Activated CD8-positive, alpha-beta T cell treated with anti-CD3 and anti-CD28 coated beads for 36 hours (primary cell): ENCODE results near the gene KRT34. TPM values are rescaled to one million over a fixed set of nuclear protein-coding genes. Genes with fewer than 3 reads are reported as not detected.

Experiments
- ATAC-seq: fragments of 200-7000 bp; cut with Tn5 transposase; one replicate; pipeline ENCODE4 v1.10.0; 2021; ENCODE audit warnings: mild to moderate bottlenecking, moderate library complexity
- CTCF ChIA-PET: fragments of 350-600 bp; sonication (Branson Sonifier 250); formaldehyde crosslinking; loops from one replicate; lab custom pipeline; 2021; ENCODE audit warnings: antibody characterized with exemption; lab: Charles Lee
- POLR2A ChIA-PET: fragments of 350-600 bp; sonication (Branson Sonifier 250); formaldehyde crosslinking; loops from one replicate; lab custom pipeline; 2021; ENCODE audit warnings: antibody characterized with exemption; lab: Charles Lee
- DNase-seq: peaks from one replicate; pipeline ENCODE4 v3.0.0-alpha.2; 2020
- H3K27ac Mint-ChIP-seq: one replicate; pipeline ENCODE4 v1.8.0; 2021; ENCODE audit warnings: mild to moderate bottlenecking, mixed read lengths
- H3K27me3 Mint-ChIP-seq: one replicate; pipeline ENCODE4 v1.8.0; 2021; ENCODE audit warnings: mixed read lengths
- H3K36me3 Mint-ChIP-seq: one replicate; pipeline ENCODE4 v1.8.0; 2021; ENCODE audit warnings: low read depth, mixed read lengths
- H3K4me1 Mint-ChIP-seq: one replicate; pipeline ENCODE4 v1.8.0; 2021; ENCODE audit warnings: low read depth, mixed read lengths
- H3K4me3 Mint-ChIP-seq: one replicate; pipeline ENCODE4 v1.8.0; 2021; ENCODE audit warnings: mild to moderate bottlenecking, moderate library complexity, mixed read lengths
- H3K9me3 Mint-ChIP-seq: one replicate; pipeline ENCODE4 v1.8.0; 2021; ENCODE audit warnings: mixed read lengths
- CTCF ChIP-seq: fragments of 200-600 bp; IDR thresholded peaks from one replicate; pipeline ENCODE4 v1.8.0; 2022; ENCODE audit warnings: antibody characterized with exemption, mild to moderate bottlenecking
- intact Hi-C: fragments of 100-400 bp; cut with micrococcal nuclease; formaldehyde crosslinking; loops from one replicate; pipeline ENCODE4 v1.10.0; 2022
- total RNA-seq, 2 experiments: library from RNA; stranded (reverse); gene quantifications; one replicate each; pipeline ENCODE4 v1.2.3, GENCODE V29; 2021

KRT34 gene
- total RNA-seq, 2 experiments from 2014 or later = not detected

- no peaks in the 10 kb centered on the region for H3K27me3 Mint-ChIP-seq
- DNase-seq (no peak), ATAC-seq (no peak)
- CTCF ChIA-PET = no interaction called here
- H3K9me3 Mint-ChIP-seq = no peaks in the 10 kb centered on the region
- no peak for TF ChIP-seq CTCF
- no peak overlapping the region for H3K27ac Mint-ChIP-seq
- POLR2A ChIA-PET = no interaction called here
- intact Hi-C loops = no loop called here
- H3K4me1 Mint-ChIP-seq = peaks cover 4% of the 10 kb centered on the region
- no peaks in the 10 kb centered on the region for H3K36me3 Mint-ChIP-seq
- H3K4me3 Mint-ChIP-seq = no peak overlapping the region
Measured at GRCh38 chr17:41421617-41422016, 39.5 kb upstream of the KRT34 start.

- ChIA-PET POLR2A (no interaction called here), CTCF (no interaction called here)
- no peaks in the 10 kb centered on the region for H3K27me3 Mint-ChIP-seq
Measured at GRCh38 chr17:41421116-41421515, 39.0 kb upstream of the KRT34 start.

GRCh38 chr17:41420134-41420533 lies 38.0 kb upstream of the KRT34 start:
- TF ChIP-seq CTCF = no peak
- Mint-ChIP-seq H3K27ac (no peak overlapping the region), H3K9me3 (no peaks in the 10 kb centered on the region), H3K36me3 (no peaks in the 10 kb centered on the region), H3K4me3 (no peak overlapping the region), H3K4me1 (peaks cover 4% of the 10 kb centered on the region), H3K27me3 (no peaks in the 10 kb centered on the region)
- intact Hi-C loops = no loop called here
- DNase-seq = no peak
- ATAC-seq = no peak
- ChIA-PET CTCF (no interaction called here), POLR2A (interaction anchor here (0.7 kb wide), 1 partner anchor 52 kb away, joined by 4 read pairs; no protein-coding TSS in a partner anchor)

More at GRCh38 chr17:41421116-41421515, 39.0 kb upstream of the KRT34 start:
- H3K4me1 Mint-ChIP-seq = peaks cover 4% of the 10 kb centered on the region
- no peak overlapping the region for H3K27ac Mint-ChIP-seq
- intact Hi-C loops = no loop called here
- H3K9me3 Mint-ChIP-seq = no peaks in the 10 kb centered on the region
- DNase-seq (no peak), ATAC-seq (no peak)
- no peaks in the 10 kb centered on the region for H3K36me3 Mint-ChIP-seq
- no peak overlapping the region for H3K4me3 Mint-ChIP-seq
- no peak for TF ChIP-seq CTCF

- no peak for TF ChIP-seq CTCF
- H3K27ac Mint-ChIP-seq = no peak overlapping the region
- ATAC-seq (no peak), DNase-seq (no peak)
- no peaks in the 10 kb centered on the region for H3K27me3 Mint-ChIP-seq
- H3K4me1 Mint-ChIP-seq = peaks cover 4% of the 10 kb centered on the region
- H3K36me3 Mint-ChIP-seq = no peaks in the 10 kb centered on the region
- no peaks in the 10 kb centered on the region for H3K9me3 Mint-ChIP-seq
- CTCF ChIA-PET = no interaction called here
- intact Hi-C loops = no loop called here
- no peak overlapping the region for H3K4me3 Mint-ChIP-seq
- POLR2A ChIA-PET = no interaction called here
Measured at GRCh38 chr17:41419716-41420115, 37.6 kb upstream of the KRT34 start.

- DNase-seq (no peak), ATAC-seq (no peak)
- H3K27ac Mint-ChIP-seq = no peak overlapping the region
- no peaks in the 10 kb centered on the region for H3K9me3 Mint-ChIP-seq
- POLR2A ChIA-PET = no interaction called here
- intact Hi-C loops = no loop called here
- H3K27me3 Mint-ChIP-seq = no peaks in the 10 kb centered on the region
- TF ChIP-seq CTCF = no peak
- H3K36me3 Mint-ChIP-seq = no peaks in the 10 kb centered on the region
- H3K4me3 Mint-ChIP-seq = no peak overlapping the region
- CTCF ChIA-PET = interaction anchor here (0.8 to 2.3 kb wide), 13 partner anchors 8 to 185 kb away, joined by 3 to 19 read pairs (median 3); partner anchors contain the start of gene KRT32
- H3K4me1 Mint-ChIP-seq = peaks cover 4% of the 10 kb centered on the region
Measured at GRCh38 chr17:41418116-41418860, 36.2 kb upstream of the KRT34 start.
